GM12878 (cell line): ENCODE data around the gene JAG1.

Experiments
- EZH2 ChIP-seq: IDR thresholded peaks from 2 replicates; pipeline ENCODE4 v1.6.1; 2012; ENCODE audit warnings: low read depth, mild to moderate bottlenecking, control low read depth, inconsistent platforms, low read length, borderline replicate concordance; ENCODE audit not compliant: control insufficient read depth
- FOS ChIP-seq: IDR thresholded peaks from 3 replicates; pipeline ENCODE4 v1.6.1; 2011; ENCODE audit warnings: borderline replicate concordance; ENCODE audit not compliant: insufficient read length; ENCODE audit errors: extremely low read depth
- NR2C1 ChIP-seq: fragments of 450-650 bp; IDR thresholded peaks from 2 replicates; pipeline ENCODE4 v1.6.1; 2017; ENCODE audit warnings: antibody characterized with exemption, mild to moderate bottlenecking, moderate library complexity
- STAT1 ChIP-seq: fragments of 450-650 bp; conservative IDR thresholded peaks from 2 replicates; pipeline ENCODE4 v1.6.1; 2014; ENCODE audit warnings: antibody characterized with exemption, mild to moderate bottlenecking
- STAT3 ChIP-seq: IDR thresholded peaks from 2 replicates; pipeline ENCODE4 v1.6.1; 2011; ENCODE audit warnings: low read depth, low read length, improper control_type of control experiment
- TCF12 ChIP-seq: IDR thresholded peaks from 2 replicates; pipeline ENCODE4 v1.6.1; 2011; ENCODE audit warnings: low read depth, mild to moderate bottlenecking, low read length
- TCF7 ChIP-seq: IDR thresholded peaks from 2 replicates; pipeline ENCODE4 v1.6.1; 2014; ENCODE audit warnings: antibody characterized with exemption, borderline replicate concordance
- TF ChIP-seq, protein P1 (sequence below), 3 experiments: IDR thresholded peaks in 2 of 3; conservative IDR thresholded peaks in 1 of 3; 2 replicates each; pipeline ENCODE4 v1.5.1; 2011; ENCODE audit warnings: low read depth in 3 of 3, low read length in 3 of 3, mild to moderate bottlenecking in 3 of 3, control low read depth in 2 of 3, moderate library complexity in 2 of 3, inconsistent platforms in 1 of 3, mixed read lengths in 1 of 3; ENCODE audit not compliant: control insufficient read depth in 2 of 3, insufficient read depth in 1 of 3; ENCODE audit errors: extremely low read depth in 1 of 3
- TF ChIP-seq, protein P2 (sequence below): IDR thresholded peaks from 2 replicates; pipeline ENCODE4 v1.6.1; 2011; ENCODE audit warnings: low read depth, low read length, improper control_type of control experiment, borderline replicate concordance

DNA sequence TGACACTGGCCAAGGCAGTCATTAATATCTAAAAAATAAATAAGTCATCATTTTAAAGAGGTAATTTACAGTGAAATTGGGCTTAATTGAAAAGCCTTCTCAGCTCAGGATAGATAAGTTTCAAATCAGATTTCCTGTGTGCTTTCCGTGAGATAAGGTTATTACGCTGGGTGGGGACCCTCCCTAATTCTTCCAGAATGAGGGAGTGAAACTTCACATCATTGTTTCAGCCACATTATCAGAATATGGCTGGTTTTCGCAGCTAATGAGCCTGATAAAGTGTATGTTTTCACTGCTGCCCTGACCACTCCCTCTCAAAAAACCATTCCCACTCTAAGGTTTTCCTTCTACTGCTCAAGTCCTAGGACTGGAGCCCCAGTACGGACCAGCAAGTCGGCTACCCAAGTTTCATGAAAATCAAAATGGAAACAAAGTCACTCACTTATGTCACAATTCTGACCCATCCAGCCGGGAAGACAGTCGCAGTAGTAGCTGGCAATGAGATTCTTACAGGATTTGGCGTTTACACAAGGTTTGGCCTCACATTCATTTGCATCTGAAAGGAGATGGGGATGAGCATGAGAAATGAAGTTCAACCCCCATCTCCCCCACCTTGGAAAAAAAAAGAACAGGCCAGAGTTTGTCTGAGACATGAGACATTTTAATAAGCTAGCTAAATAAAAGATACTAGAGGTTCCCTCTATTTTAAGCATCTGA is 24.6 kb downstream of the JAG1 start:
- TF ChIP-seq, protein P1, sequence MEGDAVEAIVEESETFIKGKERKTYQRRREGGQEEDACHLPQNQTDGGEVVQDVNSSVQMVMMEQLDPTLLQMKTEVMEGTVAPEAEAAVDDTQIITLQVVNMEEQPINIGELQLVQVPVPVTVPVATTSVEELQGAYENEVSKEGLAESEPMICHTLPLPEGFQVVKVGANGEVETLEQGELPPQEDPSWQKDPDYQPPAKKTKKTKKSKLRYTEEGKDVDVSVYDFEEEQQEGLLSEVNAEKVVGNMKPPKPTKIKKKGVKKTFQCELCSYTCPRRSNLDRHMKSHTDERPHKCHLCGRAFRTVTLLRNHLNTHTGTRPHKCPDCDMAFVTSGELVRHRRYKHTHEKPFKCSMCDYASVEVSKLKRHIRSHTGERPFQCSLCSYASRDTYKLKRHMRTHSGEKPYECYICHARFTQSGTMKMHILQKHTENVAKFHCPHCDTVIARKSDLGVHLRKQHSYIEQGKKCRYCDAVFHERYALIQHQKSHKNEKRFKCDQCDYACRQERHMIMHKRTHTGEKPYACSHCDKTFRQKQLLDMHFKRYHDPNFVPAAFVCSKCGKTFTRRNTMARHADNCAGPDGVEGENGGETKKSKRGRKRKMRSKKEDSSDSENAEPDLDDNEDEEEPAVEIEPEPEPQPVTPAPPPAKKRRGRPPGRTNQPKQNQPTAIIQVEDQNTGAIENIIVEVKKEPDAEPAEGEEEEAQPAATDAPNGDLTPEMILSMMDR (IDR thresholded peaks at IDR 0.05 in 2 of 3, conservative IDR thresholded peaks at IDR 0.05 in 1 of 3; ENCODE audit: control insufficient read depth in 2 of 3, extremely low read depth in 1 of 3, insufficient read depth in 1 of 3, low read depth in 3 of 3, low read length in 3 of 3): no peak
- TF ChIP-seq EZH2: no peak
- no peak for TF ChIP-seq FOS
- TF ChIP-seq STAT3: no peak
- no peak for TF ChIP-seq STAT1
- TF ChIP-seq, protein P2, sequence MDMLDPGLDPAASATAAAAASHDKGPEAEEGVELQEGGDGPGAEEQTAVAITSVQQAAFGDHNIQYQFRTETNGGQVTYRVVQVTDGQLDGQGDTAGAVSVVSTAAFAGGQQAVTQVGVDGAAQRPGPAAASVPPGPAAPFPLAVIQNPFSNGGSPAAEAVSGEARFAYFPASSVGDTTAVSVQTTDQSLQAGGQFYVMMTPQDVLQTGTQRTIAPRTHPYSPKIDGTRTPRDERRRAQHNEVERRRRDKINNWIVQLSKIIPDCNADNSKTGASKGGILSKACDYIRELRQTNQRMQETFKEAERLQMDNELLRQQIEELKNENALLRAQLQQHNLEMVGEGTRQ: no peak
- TF ChIP-seq NR2C1: no peak
- no peak for TF ChIP-seq TCF7
- TF ChIP-seq TCF12: no peak
